Activated T-cell treated with anti-CD3 and anti-CD28 coated beads, Interleukin-2, amount 50 U/mL, for 72 hours (primary cell): Measurements from ENCODE around the gene SIRPA. TPM values are rescaled to one million over a fixed set of nuclear protein-coding genes. Genes with fewer than 3 reads are reported as not detected.

Source experiments
- ATAC-seq, 2 donors: fragments of 150-1000 bp; cut with Tn5 transposase; replicated peaks in 1 of 2; 2 replicates each; pipeline ENCODE4 v1.10.0; 2021; ENCODE audit warnings: moderate library complexity in 2 of 2, mild to moderate bottlenecking in 1 of 2
- DNase-seq, 2 donors: peaks; one replicate each; pipeline ENCODE4 v3.0.0; 2021 to 2022; ENCODE audit warnings: mixed read lengths in 1 of 2
- H3K27ac Mint-ChIP-seq: one replicate; pipeline ENCODE4 v1.8.0; 2022; ENCODE audit warnings: mild to moderate bottlenecking, moderate library complexity, mixed read lengths
- H3K27me3 Mint-ChIP-seq: one replicate; pipeline ENCODE4 v1.8.0; 2022; ENCODE audit warnings: low read depth, mixed read lengths
- H3K36me3 Mint-ChIP-seq, 2 donors: one replicate each; pipeline ENCODE4 v1.8.0; 2022; ENCODE audit warnings: mixed read lengths in 2 of 2, mild to moderate bottlenecking in 1 of 2; ENCODE audit not compliant: insufficient read depth in 2 of 2
- H3K4me1 Mint-ChIP-seq: one replicate; pipeline ENCODE4 v1.8.0; 2022; ENCODE audit warnings: low read depth, mixed read lengths
- H3K4me3 Mint-ChIP-seq, 2 donors: one replicate each; pipeline ENCODE4 v1.8.0; 2022; ENCODE audit warnings: mild to moderate bottlenecking in 2 of 2, mixed read lengths in 2 of 2, moderate library complexity in 2 of 2
- H3K9me3 Mint-ChIP-seq, 2 donors: one replicate each; pipeline ENCODE4 v1.8.0; 2022; ENCODE audit warnings: mixed read lengths in 2 of 2
- total RNA-seq, 2 donors: library from RNA; stranded (reverse); gene quantifications; one replicate each; pipeline ENCODE4 v1.2.3, GENCODE V29; 2022

The SIRPA gene
- total RNA-seq, 2 donors from 2014 or later, result 0.05 to 0.22 TPM

- no peak for DNase-seq
- H3K4me1 Mint-ChIP-seq, result peaks cover 10% of the 10 kb centered on the region
- no peaks in the 10 kb centered on the region for H3K36me3 Mint-ChIP-seq
- H3K27me3 Mint-ChIP-seq, result peaks cover 18% of the 10 kb centered on the region
- no peak overlapping the region for H3K27ac Mint-ChIP-seq
- no peak overlapping the region for H3K4me3 Mint-ChIP-seq
- no peak for ATAC-seq
- H3K9me3 Mint-ChIP-seq, result no peaks in the 10 kb centered on the region
Observed at GRCh38 chr20:1874450-1875182, 20.6 kb upstream of the SIRPA start.

- no peaks in the 10 kb centered on the region for H3K36me3 Mint-ChIP-seq
- no peak for DNase-seq
- ATAC-seq, result no peak
- no peak overlapping the region for H3K4me3 Mint-ChIP-seq
- peaks cover 10% of the 10 kb centered on the region for H3K4me1 Mint-ChIP-seq
- H3K27me3 Mint-ChIP-seq, result peaks cover 13% of the 10 kb centered on the region
- no peak overlapping the region for H3K27ac Mint-ChIP-seq
- no peaks in the 10 kb centered on the region for H3K9me3 Mint-ChIP-seq
Observed at GRCh38 chr20:1875183-1875554, 20.0 kb upstream of the SIRPA start.

- peaks cover 10% of the 10 kb centered on the region for H3K4me1 Mint-ChIP-seq
- H3K27me3 Mint-ChIP-seq, result peaks cover 7% of the 10 kb centered on the region
- H3K36me3 Mint-ChIP-seq, result no peaks in the 10 kb centered on the region
- ATAC-seq, result no peak
- no peak for DNase-seq
- H3K4me3 Mint-ChIP-seq, result no peak overlapping the region
- no peaks in the 10 kb centered on the region for H3K9me3 Mint-ChIP-seq
- H3K27ac Mint-ChIP-seq, result no peak overlapping the region
Observed at GRCh38 chr20:1875762-1876161, 19.4 kb upstream of the SIRPA start.

- DNase-seq (peak in 1 of 2 donors; percentile 11), ATAC-seq (no peak)
- Mint-ChIP-seq H3K36me3 (no peaks in the 10 kb centered on the region), H3K4me3 (no peak overlapping the region), H3K4me1 (peaks cover 8% of the 10 kb centered on the region), H3K9me3 (no peaks in the 10 kb centered on the region), H3K27ac (no peak overlapping the region), H3K27me3 (peaks cover 4% of the 10 kb centered on the region)
Observed at GRCh38 chr20:1876217-1876921, 18.8 kb upstream of the SIRPA start.

- H3K27me3 Mint-ChIP-seq, result peaks cover 6% of the 10 kb centered on the region
- no peak overlapping the region for H3K27ac Mint-ChIP-seq
- DNase-seq (no peak), ATAC-seq (no peak)
- no peaks in the 10 kb centered on the region for H3K36me3 Mint-ChIP-seq
- peaks cover 4% of the 10 kb centered on the region for H3K4me1 Mint-ChIP-seq
- H3K9me3 Mint-ChIP-seq, result no peaks in the 10 kb centered on the region
- H3K4me3 Mint-ChIP-seq, result no peak overlapping the region
Observed at GRCh38 chr20:1876975-1877608, 18.1 kb upstream of the SIRPA start.

- DNase-seq (no peak), ATAC-seq (no peak)
- Mint-ChIP-seq H3K27ac (no peak overlapping the region), H3K4me3 (no peak overlapping the region), H3K4me1 (peaks cover 2% of the 10 kb centered on the region), H3K9me3 (no peaks in the 10 kb centered on the region), H3K36me3 (no peaks in the 10 kb centered on the region), H3K27me3 (peaks cover 10% of the 10 kb centered on the region)
Observed at GRCh38 chr20:1877609-1878200, 17.5 kb upstream of the SIRPA start.

GRCh38 chr20:1879369-1879768, 15.8 kb upstream of the SIRPA start:
- H3K4me1 Mint-ChIP-seq, result no peaks in the 10 kb centered on the region
- H3K9me3 Mint-ChIP-seq, result no peaks in the 10 kb centered on the region
- no peak overlapping the region for H3K27ac Mint-ChIP-seq
- H3K4me3 Mint-ChIP-seq, result no peak overlapping the region
- DNase-seq (no peak), ATAC-seq (no peak)
- H3K36me3 Mint-ChIP-seq, result no peaks in the 10 kb centered on the region
- H3K27me3 Mint-ChIP-seq, result peaks cover 10% of the 10 kb centered on the region

GRCh38 chr20:1879934-1880333, 15.3 kb upstream of the SIRPA start:
- Mint-ChIP-seq H3K27ac (no peak overlapping the region), H3K36me3 (no peaks in the 10 kb centered on the region), H3K4me3 (no peak overlapping the region), H3K27me3 (peaks cover 10% of the 10 kb centered on the region), H3K9me3 (no peaks in the 10 kb centered on the region), H3K4me1 (no peaks in the 10 kb centered on the region)
- DNase-seq (no peak), ATAC-seq (no peak)

- H3K9me3 Mint-ChIP-seq, result no peaks in the 10 kb centered on the region
- no peaks in the 10 kb centered on the region for H3K36me3 Mint-ChIP-seq
- no peak overlapping the region for H3K27ac Mint-ChIP-seq
- no peak for DNase-seq
- H3K27me3 Mint-ChIP-seq, result peaks cover 10% of the 10 kb centered on the region
- ATAC-seq, result no peak
- H3K4me3 Mint-ChIP-seq, result no peak overlapping the region
- H3K4me1 Mint-ChIP-seq, result no peaks in the 10 kb centered on the region
Observed at GRCh38 chr20:1880529-1881239, 14.5 kb upstream of the SIRPA start.

- Mint-ChIP-seq H3K9me3 (no peaks in the 10 kb centered on the region), H3K27ac (no peak overlapping the region), H3K4me1 (no peaks in the 10 kb centered on the region), H3K4me3 (no peak overlapping the region), H3K36me3 (no peaks in the 10 kb centered on the region), H3K27me3 (peaks cover 10% of the 10 kb centered on the region)
- ATAC-seq, result no peak
- no peak for DNase-seq
Observed at GRCh38 chr20:1881240-1881835, 13.9 kb upstream of the SIRPA start.

- Mint-ChIP-seq H3K9me3 (no peaks in the 10 kb centered on the region), H3K27me3 (peaks cover 10% of the 10 kb centered on the region), H3K4me1 (no peaks in the 10 kb centered on the region)
Observed at GRCh38 chr20:1882026-1882425, 13.2 kb upstream of the SIRPA start.

GRCh38 chr20:1883986-1884385, 11.2 kb upstream of the SIRPA start:
- no peaks in the 10 kb centered on the region for H3K36me3 Mint-ChIP-seq
- H3K27ac Mint-ChIP-seq, result no peak overlapping the region
- H3K4me1 Mint-ChIP-seq, result no peaks in the 10 kb centered on the region
- no peaks in the 10 kb centered on the region for H3K9me3 Mint-ChIP-seq
- no peak overlapping the region for H3K4me3 Mint-ChIP-seq
- DNase-seq, result no peak
- H3K27me3 Mint-ChIP-seq, result peaks cover 25% of the 10 kb centered on the region
- no peak for ATAC-seq

More at GRCh38 chr20:1882026-1882425, 13.2 kb upstream of the SIRPA start:
- Mint-ChIP-seq H3K36me3 (no peaks in the 10 kb centered on the region), H3K27ac (no peak overlapping the region), H3K4me3 (no peak overlapping the region)
- no peak for ATAC-seq
- no peak for DNase-seq
